ENCODE data around the gene PYGO2.
A peak's percentile ranks its signal among the peaks of the same experiment; 100 is the strongest.
"Not testable (repeated sequence)": the region's sequence is repeated elsewhere in the genome, so short reads cannot be mapped to it uniquely, and the experiment has no call there.

The PYGO2 gene

GRCh38 chr1:154987326-154987725 lies 25.7 kb upstream of the PYGO2 start:
- TF ChIP-seq, protein P1, sequence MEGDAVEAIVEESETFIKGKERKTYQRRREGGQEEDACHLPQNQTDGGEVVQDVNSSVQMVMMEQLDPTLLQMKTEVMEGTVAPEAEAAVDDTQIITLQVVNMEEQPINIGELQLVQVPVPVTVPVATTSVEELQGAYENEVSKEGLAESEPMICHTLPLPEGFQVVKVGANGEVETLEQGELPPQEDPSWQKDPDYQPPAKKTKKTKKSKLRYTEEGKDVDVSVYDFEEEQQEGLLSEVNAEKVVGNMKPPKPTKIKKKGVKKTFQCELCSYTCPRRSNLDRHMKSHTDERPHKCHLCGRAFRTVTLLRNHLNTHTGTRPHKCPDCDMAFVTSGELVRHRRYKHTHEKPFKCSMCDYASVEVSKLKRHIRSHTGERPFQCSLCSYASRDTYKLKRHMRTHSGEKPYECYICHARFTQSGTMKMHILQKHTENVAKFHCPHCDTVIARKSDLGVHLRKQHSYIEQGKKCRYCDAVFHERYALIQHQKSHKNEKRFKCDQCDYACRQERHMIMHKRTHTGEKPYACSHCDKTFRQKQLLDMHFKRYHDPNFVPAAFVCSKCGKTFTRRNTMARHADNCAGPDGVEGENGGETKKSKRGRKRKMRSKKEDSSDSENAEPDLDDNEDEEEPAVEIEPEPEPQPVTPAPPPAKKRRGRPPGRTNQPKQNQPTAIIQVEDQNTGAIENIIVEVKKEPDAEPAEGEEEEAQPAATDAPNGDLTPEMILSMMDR (IDR thresholded peaks at IDR 0.05), result no peak
- no peak overlapping the region for H3K4me3 ChIP-seq (ENCODE audit: low read depth in 1 of 2, low read length in 1 of 2)

DNA sequence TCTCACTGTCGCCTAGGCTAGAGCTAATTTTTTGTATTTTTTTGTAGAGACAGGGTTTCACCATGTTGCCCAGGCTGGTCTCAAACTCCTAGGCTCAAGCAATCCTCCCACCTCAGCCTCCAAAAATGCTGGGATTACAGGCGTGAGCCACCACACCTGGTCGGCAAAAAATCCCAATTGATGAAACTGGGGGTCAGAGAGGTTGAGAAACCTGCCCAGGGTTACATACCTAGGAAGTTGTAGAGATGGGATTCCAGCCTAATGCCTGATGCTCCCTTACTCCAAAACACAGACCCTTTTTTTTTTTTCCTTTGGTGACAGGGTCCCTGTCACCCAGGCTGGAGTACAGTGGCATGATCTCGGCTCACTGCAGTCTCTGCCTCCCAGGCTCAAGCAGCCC lies 25.2 kb upstream of the PYGO2 start:
- not testable (repeated sequence) for H3K27ac ChIP-seq; H3K4me3 ChIP-seq (ENCODE audit: low read depth in 1 of 2, low read length in 1 of 2); H3K27me3 ChIP-seq; H3K9me3 ChIP-seq
- H3K4me1 ChIP-seq (ENCODE audit: control insufficient read depth in 1 of 2, insufficient read depth in 1 of 2, low read depth in 1 of 2, low read length in 1 of 2), result peaks cover 18 to 24% of the 10 kb centered on the region in 2 experiments
- peaks cover 17% of the 10 kb centered on the region for H3K36me3 ChIP-seq

More at GRCh38 chr1:154987326-154987725, 25.7 kb upstream of the PYGO2 start:
- Histone ChIP-seq H3K9me3 (no peaks in the 10 kb centered on the region), H3K36me3 (peaks cover 17% of the 10 kb centered on the region), H3K4me1 (ENCODE audit: control insufficient read depth in 1 of 2, insufficient read depth in 1 of 2, low read depth in 1 of 2, low read length in 1 of 2) (peaks cover 17 to 23% of the 10 kb centered on the region in 2 experiments), H3K27me3 (no peaks in the 10 kb centered on the region), H3K27ac (peak overlapping the region; percentile 18)

GRCh38 chr1:154983776-154984466 lies 22.3 kb upstream of the PYGO2 start:
- Histone ChIP-seq H3K4me3 (ENCODE audit: low read depth in 1 of 2, low read length in 1 of 2) (peak overlapping the region; percentile 70 to 72), H3K4me1 (ENCODE audit: control insufficient read depth in 1 of 2, insufficient read depth in 1 of 2, low read depth in 1 of 2, low read length in 1 of 2) (peaks cover 18 to 24% of the 10 kb centered on the region in 2 experiments), H3K27me3 (no peaks in the 10 kb centered on the region), H3K27ac (peak overlapping the region; percentile 70), H3K36me3 (peaks cover 11% of the 10 kb centered on the region), H3K9me3 (no peaks in the 10 kb centered on the region)
- TF ChIP-seq, protein P1 (IDR thresholded peaks at IDR 0.05), result no peak

- peak within 1 kb of the TSS; percentile 70 to 72 for H3K4me3 ChIP-seq (ENCODE audit: low read depth in 1 of 2, low read length in 1 of 2)
- no peaks in the 10 kb centered on the region for H3K9me3 ChIP-seq
- H3K36me3 ChIP-seq, result peaks cover 3% of the 10 kb centered on the region
Observed at GRCh38 chr1:154982897-154983648, 21.5 kb upstream of the PYGO2 start, which contains the start of gene FLAD1. FLAD1 (plus strand) TSS chr1:154983344; CDS start chr1:154983695, 351 bp downstream.

DNA sequence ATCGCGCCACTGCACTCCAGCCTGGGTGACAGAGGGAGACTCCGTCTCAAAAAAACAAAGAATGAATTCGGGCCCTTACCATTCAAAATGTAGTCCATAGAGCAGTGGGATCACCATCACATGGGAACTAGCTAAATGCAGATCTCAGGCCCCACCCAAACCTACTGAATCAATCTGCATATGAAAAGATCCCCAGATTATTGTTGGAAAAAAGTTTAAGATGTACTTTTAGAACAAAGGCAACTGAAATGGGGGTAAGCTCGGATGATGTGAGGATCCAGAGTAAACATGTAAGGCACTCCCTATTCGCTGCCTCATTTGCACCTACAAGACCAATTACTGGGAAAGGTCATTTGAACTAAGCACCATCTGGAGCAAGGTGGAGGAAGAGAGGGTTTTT lies 20.8 kb upstream of the PYGO2 start:
- TF ChIP-seq, protein P1 (IDR thresholded peaks at IDR 0.05), result no peak

More at GRCh38 chr1:154982897-154983648, 21.5 kb upstream of the PYGO2 start, which contains the start of gene FLAD1:
- TF ChIP-seq, protein P1 (IDR thresholded peaks at IDR 0.05), result peak; percentile 20
- peak within 1 kb of the TSS; percentile 70 for H3K27ac ChIP-seq
- H3K27me3 ChIP-seq, result no peaks in the 10 kb centered on the region
- H3K4me1 ChIP-seq (ENCODE audit: control insufficient read depth in 1 of 2, insufficient read depth in 1 of 2, low read depth in 1 of 2, low read length in 1 of 2), result peaks cover 18 to 24% of the 10 kb centered on the region in 2 experiments

DNA sequence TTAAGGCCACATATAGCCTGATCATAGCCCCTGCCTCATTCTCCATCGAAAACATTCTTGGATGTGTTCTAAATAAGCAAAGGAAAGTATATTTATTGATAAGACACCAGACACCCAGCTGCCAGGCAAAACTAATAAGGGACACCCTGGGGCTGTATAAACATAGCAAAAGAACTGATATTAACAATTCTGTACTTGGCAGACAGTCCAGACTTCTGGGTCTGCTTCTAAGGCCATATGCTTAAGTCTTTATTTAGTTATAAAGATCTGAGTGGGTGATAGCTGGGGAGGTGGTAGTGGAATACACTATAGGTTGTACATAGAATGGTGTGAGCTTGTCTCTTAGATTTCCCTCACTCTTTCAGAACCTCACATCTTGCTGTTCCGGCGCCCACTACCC lies 16.8 kb upstream of the PYGO2 start:
- H3K27ac ChIP-seq, result no peak overlapping the region
- TF ChIP-seq, protein P1 (IDR thresholded peaks at IDR 0.05), result no peak
- H3K4me1 ChIP-seq (ENCODE audit: control insufficient read depth in 1 of 2, insufficient read depth in 1 of 2, low read depth in 1 of 2, low read length in 1 of 2), result peaks cover 39 to 40% of the 10 kb centered on the region in 2 experiments
- no peaks in the 10 kb centered on the region for H3K9me3 ChIP-seq
- no peak overlapping the region for H3K4me3 ChIP-seq (ENCODE audit: low read depth in 1 of 2, low read length in 1 of 2)
- H3K27me3 ChIP-seq, result no peaks in the 10 kb centered on the region
- no peaks in the 10 kb centered on the region for H3K36me3 ChIP-seq

More for the DNA sequence above, 20.8 kb upstream of the PYGO2 start:
- Histone ChIP-seq H3K36me3 (no peaks in the 10 kb centered on the region), H3K4me1 (ENCODE audit: control insufficient read depth in 1 of 2, insufficient read depth in 1 of 2, low read depth in 1 of 2, low read length in 1 of 2) (peaks cover 18 to 20% of the 10 kb centered on the region in 2 experiments), H3K27me3 (no peaks in the 10 kb centered on the region), H3K4me3 (ENCODE audit: low read depth in 1 of 2, low read length in 1 of 2) (peak overlapping the region; percentile 70 to 72), H3K27ac (peak overlapping the region; percentile 70), H3K9me3 (no peaks in the 10 kb centered on the region)

- not testable (repeated sequence) for H3K4me3 ChIP-seq (ENCODE audit: low read depth in 1 of 2, low read length in 1 of 2); H3K36me3 ChIP-seq; H3K9me3 ChIP-seq; H3K27me3 ChIP-seq; H3K27ac ChIP-seq
- peaks cover 41 to 42% of the 10 kb centered on the region in 2 experiments for H3K4me1 ChIP-seq (ENCODE audit: control insufficient read depth in 1 of 2, insufficient read depth in 1 of 2, low read depth in 1 of 2, low read length in 1 of 2)
Observed at GRCh38 chr1:154977762-154978161, 16.2 kb upstream of the PYGO2 start.
